Activated CD8-positive, alpha-beta memory T cell treated with anti-CD3 and anti-CD28 coated beads for 48 hours (primary cell): ENCODE data around the gene AQP12A.

Source experiments
- DNase-seq, 3 experiments: peaks; one replicate each; pipeline ENCODE4 v3.0.0-alpha.2; 2020; ENCODE audit warnings: low read depth in 2 of 3, low spot score in 2 of 3

AQP12A gene

DNA sequence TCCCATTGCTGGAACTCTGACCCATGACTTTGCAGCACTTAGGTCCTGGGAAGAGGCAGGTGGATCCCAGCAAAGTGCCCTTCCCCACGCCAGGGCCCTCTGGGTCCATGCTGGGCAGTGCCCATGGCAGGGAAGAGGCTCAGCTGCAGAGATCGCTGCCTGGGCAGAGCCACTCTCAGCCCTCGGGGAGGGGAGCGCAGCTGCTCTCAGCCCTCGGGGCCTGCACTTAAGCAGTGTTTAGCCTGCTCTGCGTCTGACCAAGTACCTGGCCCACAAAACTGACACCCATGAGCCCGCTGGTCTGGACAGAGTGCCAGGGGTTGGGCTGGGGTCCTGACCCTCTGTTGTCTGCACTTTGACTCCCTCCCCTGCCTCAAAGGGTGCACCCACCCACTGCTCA lies 46.3 kb downstream of the AQP12A start:
- no peak for DNase-seq

DNA sequence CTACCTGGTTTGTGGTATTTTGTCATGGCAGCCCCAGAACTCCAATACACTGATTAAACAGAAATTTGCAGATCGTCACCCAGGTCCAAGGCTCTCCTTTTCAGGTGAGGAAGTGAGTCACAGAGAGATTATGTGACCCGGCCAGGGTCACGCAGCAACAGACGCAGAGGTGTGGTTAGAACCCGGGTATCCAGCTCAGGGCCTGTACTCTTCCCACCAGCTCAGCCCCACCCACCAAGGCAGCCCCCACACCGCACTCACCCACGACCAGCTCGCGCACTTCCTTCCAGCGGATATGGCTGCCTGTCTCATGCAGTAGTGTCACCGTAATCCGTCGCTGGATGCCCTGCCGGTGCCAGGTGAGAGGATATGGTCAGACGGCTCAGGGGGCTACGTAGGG lies 48.1 kb downstream of the AQP12A start:
- no peak for DNase-seq

DNA sequence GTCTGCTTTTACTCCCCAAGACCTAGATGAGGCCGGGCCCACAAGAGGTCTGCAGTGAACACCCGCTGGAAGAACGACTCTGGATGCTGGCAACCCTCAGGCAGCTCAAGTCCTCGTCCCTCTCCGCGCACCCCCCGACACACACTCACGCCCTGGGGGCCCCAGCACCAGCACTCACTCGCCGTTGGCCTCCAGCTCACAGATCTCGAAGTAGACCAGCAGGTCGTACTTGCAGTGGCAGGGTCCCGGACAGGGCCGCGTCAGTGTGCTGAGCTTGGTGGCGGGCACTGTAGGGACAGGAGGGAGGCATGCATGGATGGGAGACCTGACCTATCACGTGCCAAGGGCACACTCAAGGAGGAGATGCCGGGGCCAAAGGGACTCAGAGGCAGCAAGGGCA lies 49.4 kb downstream of the AQP12A start:
- no peak for DNase-seq

DNA sequence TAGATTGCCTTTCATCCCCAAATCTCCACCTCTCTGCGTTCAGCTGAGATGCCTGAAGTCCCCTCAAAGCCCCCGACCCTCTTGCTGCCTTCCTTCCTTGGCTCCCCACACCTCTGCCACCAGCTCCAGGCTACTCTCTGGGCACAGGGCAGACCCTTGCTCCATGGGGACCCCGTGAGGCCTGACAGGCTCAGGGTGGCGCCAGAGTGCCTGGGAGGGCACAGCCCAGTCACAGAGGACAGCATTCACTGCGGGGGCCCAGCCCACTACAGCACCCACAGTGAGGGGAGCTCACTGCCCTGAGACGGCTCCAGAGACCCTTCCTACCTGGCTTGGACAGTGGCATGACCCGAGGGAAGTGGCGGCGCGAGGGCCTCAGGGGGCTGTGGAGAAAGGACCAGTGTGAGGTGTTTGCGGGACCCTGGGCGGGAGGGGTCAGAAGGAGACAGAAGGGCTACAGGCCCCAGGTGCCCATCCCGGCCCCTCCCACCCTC lies 51.0 kb downstream of the AQP12A start:
- no peak for DNase-seq

DNA sequence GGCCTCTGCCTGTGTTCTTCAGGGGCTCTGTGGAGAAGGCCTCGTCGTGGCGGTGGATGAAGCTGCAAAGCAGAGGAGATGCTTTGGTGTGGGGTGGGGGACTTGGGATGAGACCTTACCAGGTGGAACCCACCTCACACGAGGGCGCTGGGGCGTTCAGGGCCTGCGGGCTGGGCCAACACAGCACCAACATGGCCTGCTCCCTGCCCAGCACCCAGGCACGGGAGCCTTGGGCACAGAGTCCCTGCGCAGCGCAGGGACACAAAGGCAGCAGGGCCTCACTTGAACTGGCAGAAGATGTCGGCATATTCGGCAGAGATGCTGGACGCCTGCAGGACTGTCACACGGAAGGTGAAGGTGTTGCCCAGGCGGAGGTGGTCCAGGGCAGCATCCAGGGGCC lies 53.8 kb downstream of the AQP12A start:
- no peak for DNase-seq

DNA sequence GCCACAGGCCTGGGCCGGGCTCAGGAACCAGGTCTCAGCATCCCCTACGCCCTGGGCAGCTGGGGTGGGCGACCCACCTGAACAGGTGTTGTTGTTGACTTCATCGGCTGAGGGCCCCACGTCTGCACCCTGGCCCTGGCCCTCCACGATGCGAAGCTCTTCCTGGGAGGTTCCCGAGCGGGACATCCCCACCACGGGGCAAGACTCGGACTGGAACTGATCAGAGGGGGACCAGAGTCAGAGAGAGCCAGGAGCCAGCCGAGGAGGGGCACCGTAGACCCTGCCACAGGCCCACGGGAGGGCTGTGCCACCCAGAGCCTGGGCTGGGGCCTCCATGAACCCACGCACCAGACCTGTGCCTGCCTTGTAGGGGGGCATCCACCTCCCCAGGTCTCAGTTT lies 54.3 kb downstream of the AQP12A start:
- no peak for DNase-seq

DNA sequence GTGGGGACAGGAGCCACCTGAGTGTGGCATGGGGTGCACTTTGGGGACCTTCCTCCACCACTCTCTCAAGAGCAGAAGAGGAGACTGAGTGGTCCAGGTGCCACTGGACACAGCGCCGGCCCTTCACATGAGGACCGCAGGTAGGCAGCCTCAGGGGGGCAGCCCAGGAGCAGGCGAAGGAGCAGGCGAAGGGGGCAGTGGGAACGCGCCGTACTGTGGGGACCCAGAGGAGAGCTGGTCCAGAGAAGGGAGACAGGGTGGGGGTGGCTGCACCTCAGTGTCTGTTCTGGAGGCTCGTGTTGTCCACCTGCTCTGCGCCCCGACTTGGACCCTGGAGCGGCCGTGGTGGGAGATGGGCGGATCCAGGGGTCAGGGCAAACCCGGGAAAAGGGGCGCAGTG lies 55.0 kb downstream of the AQP12A start:
- DNase-seq, result no peak

DNA sequence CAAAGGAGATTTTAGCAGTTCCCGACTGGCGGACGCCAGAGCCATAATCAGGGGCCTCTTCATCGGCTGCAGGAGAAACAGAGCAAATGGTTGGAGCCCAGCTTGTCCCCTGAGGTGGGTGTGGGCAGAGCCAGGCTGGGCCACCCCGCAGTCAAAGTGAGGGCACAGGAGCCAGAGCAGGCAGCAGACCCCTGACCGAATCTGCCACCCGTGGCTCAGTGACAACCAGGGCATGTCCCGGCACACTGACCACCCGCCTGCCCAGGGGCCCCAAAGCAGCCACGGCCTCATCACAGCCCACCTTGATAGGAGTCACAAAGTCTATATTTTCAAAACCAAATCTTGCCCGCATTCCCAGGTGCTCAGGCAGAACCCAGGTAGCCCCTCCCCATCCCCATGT lies 55.6 kb downstream of the AQP12A start:
- no peak for DNase-seq
